ENCODE measurements around the gene THRB.

- no peak for TF ChIP-seq CTCF (IDR thresholded peaks at IDR 0.05 in 8 of 11, conservative IDR thresholded peaks at IDR 0.05 in 3 of 11)
- TF ChIP-seq POLR2A (IDR thresholded peaks at IDR 0.05): no peak
These were observed 345.6 kb downstream of the THRB start for GRCh38 chr3:24149032-24149431.
